H9 (cell line): ENCODE data around the gene PDXP. TPM values are rescaled to one million over a fixed set of nuclear protein-coding genes. Genes with fewer than 3 reads are reported as not detected.
A peak's percentile ranks its signal among the peaks of the same experiment; 100 is the strongest.

Experiments
- DNase-seq: peaks from one replicate; pipeline ENCODE4 v3.0.0-alpha.2; 2017
- H2AFZ ChIP-seq: one replicate; pipeline ENCODE4 v1.6.1; 2013; ENCODE audit warnings: mild to moderate bottlenecking, low read length, control low read depth, moderate library complexity
- H2AK5ac ChIP-seq: 2 replicates; pipeline ENCODE4 v1.6.1; 2013; ENCODE audit warnings: low read length, control low read depth, mixed read lengths; ENCODE audit not compliant: insufficient read length
- H2BK120ac ChIP-seq: one replicate; pipeline ENCODE4 v1.6.1; 2013; ENCODE audit warnings: low read depth, mild to moderate bottlenecking, low read length, control low read depth, inconsistent platforms; ENCODE audit not compliant: poor library complexity, severe bottlenecking
- H2BK12ac ChIP-seq: 2 replicates; pipeline ENCODE4 v1.6.1; 2013; ENCODE audit warnings: low read length, control low read depth, mixed read lengths, low read depth; ENCODE audit not compliant: insufficient read length
- H2BK15ac ChIP-seq: 2 replicates; pipeline ENCODE4 v1.6.1; 2013; ENCODE audit warnings: low read depth, low read length, control low read depth
- H2BK20ac ChIP-seq: one replicate; pipeline ENCODE4 v1.6.1; 2013; ENCODE audit warnings: low read depth, mild to moderate bottlenecking, low read length, control low read depth, inconsistent platforms; ENCODE audit not compliant: poor library complexity, severe bottlenecking
- H2BK5ac ChIP-seq: 2 replicates; pipeline ENCODE4 v1.6.1; 2013; ENCODE audit warnings: low read length, control low read depth, mixed read lengths; ENCODE audit not compliant: insufficient read length
- H3K14ac ChIP-seq: 2 replicates; pipeline ENCODE4 v1.6.1; 2013; ENCODE audit warnings: low read length, control low read depth; ENCODE audit not compliant: insufficient read depth
- H3K18ac ChIP-seq: 2 replicates; pipeline ENCODE4 v1.6.1; 2013; ENCODE audit warnings: low read depth, mild to moderate bottlenecking, mixed read lengths, low read length, control low read depth; ENCODE audit not compliant: insufficient read length
- H3K23ac ChIP-seq: 2 replicates; pipeline ENCODE4 v1.6.1; 2013; ENCODE audit warnings: low read length, control low read depth, mixed read lengths, low read depth; ENCODE audit not compliant: insufficient read length
- H3K23me2 ChIP-seq: 2 replicates; pipeline ENCODE4 v1.6.1; 2013; ENCODE audit warnings: low read depth, mild to moderate bottlenecking, mixed read lengths, low read length, control low read depth; ENCODE audit not compliant: insufficient read length, poor library complexity, severe bottlenecking
- H3K27ac ChIP-seq: 2 replicates; pipeline ENCODE4 v1.5.1; 2013; ENCODE audit warnings: low read length, control low read depth, mixed read lengths, low read depth; ENCODE audit not compliant: insufficient read length
- H3K27me3 ChIP-seq: 2 replicates; pipeline ENCODE4 v1.6.1; 2013; ENCODE audit warnings: low read length, control low read depth, inconsistent platforms; ENCODE audit not compliant: insufficient read depth
- H3K4ac ChIP-seq: 2 replicates; pipeline ENCODE4 v1.6.1; 2013; ENCODE audit warnings: low read depth, mild to moderate bottlenecking, control low read depth, inconsistent platforms, low read length, moderate library complexity
- H3K4me1 ChIP-seq: 2 replicates; pipeline ENCODE4 v1.6.1; 2013; ENCODE audit warnings: low read length, control low read depth, inconsistent platforms; ENCODE audit not compliant: insufficient read depth
- H3K4me2 ChIP-seq: 2 replicates; pipeline ENCODE4 v1.6.1; 2013; ENCODE audit warnings: low read length, control low read depth, mixed read lengths; ENCODE audit not compliant: insufficient read length, insufficient read depth
- H3K56ac ChIP-seq: 2 replicates; pipeline ENCODE4 v1.6.1; 2013; ENCODE audit warnings: low read depth, mild to moderate bottlenecking, mixed read lengths, low read length, control low read depth; ENCODE audit not compliant: insufficient read length
- H3K79me1 ChIP-seq: 2 replicates; pipeline ENCODE4 v1.6.1; 2013; ENCODE audit warnings: low read depth, mild to moderate bottlenecking, moderate library complexity, low read length, control low read depth, inconsistent platforms; ENCODE audit not compliant: insufficient read depth, poor library complexity, severe bottlenecking
- H3K79me2 ChIP-seq: 2 replicates; pipeline ENCODE4 v1.6.1; 2013; ENCODE audit warnings: low read length, control low read depth, inconsistent platforms; ENCODE audit not compliant: insufficient read depth
- H3K9ac ChIP-seq: 2 replicates; pipeline ENCODE4 v1.6.1; 2013; ENCODE audit warnings: low read length, control low read depth, mixed read lengths; ENCODE audit not compliant: insufficient read length; ENCODE audit errors: extremely low read depth
- H3K9me3 ChIP-seq: one replicate; pipeline ENCODE4 v1.6.1; 2013; ENCODE audit warnings: low read depth, low read length, inconsistent platforms; ENCODE audit not compliant: control insufficient read depth
- H3T11ph ChIP-seq: one replicate; pipeline ENCODE4 v1.6.1; 2013; ENCODE audit warnings: mild to moderate bottlenecking, low read length, control low read depth, inconsistent platforms
- H4K20me1 ChIP-seq: one replicate; pipeline ENCODE4 v1.6.1; 2013; ENCODE audit not compliant: control insufficient read depth, insufficient read length, insufficient read depth
- H4K5ac ChIP-seq: 2 replicates; pipeline ENCODE4 v1.6.1; 2013; ENCODE audit warnings: low read depth, mild to moderate bottlenecking, mixed read lengths, low read length, control low read depth; ENCODE audit not compliant: insufficient read length
- H4K8ac ChIP-seq: replicated peaks from 2 replicates; pipeline ENCODE4 v1.6.1; 2013; ENCODE audit warnings: low read length, control low read depth, mixed read lengths, low read depth; ENCODE audit not compliant: insufficient read length
- H4K91ac ChIP-seq: 2 replicates; pipeline ENCODE4 v1.6.1; 2013; ENCODE audit warnings: low read depth, mild to moderate bottlenecking, moderate library complexity, mixed read lengths, low read length, control low read depth; ENCODE audit not compliant: insufficient read length
- H3K27ac Mint-ChIP-seq, 3 experiments: 2 replicates in 2 of 3; 3 replicates in 1 of 3; pipeline ENCODE4 v1.8.0; 2020 to 2021; ENCODE audit warnings: mixed read lengths in 3 of 3, mild to moderate bottlenecking in 1 of 3, moderate library complexity in 1 of 3
- H3K27me3 Mint-ChIP-seq: 2 replicates; pipeline ENCODE4 v1.8.0; 2021; ENCODE audit warnings: low read depth, mild to moderate bottlenecking, moderate library complexity, mixed read lengths
- H3K36me3 Mint-ChIP-seq, 3 experiments: 2 replicates in 2 of 3; 3 replicates in 1 of 3; pipeline ENCODE4 v1.8.0; 2020 to 2021; ENCODE audit warnings: low read depth in 3 of 3, mixed read lengths in 3 of 3; ENCODE audit not compliant: insufficient read depth in 1 of 3
- H3K4me1 Mint-ChIP-seq, 2 experiments: 2 replicates each; pipeline ENCODE4 v1.8.0; 2020; ENCODE audit warnings: mixed read lengths in 2 of 2
- H3K4me3 Mint-ChIP-seq, 2 experiments: 2 replicates in 1 of 2; 3 replicates in 1 of 2; pipeline ENCODE4 v1.8.0; 2020 to 2021; ENCODE audit warnings: mild to moderate bottlenecking in 2 of 2, mixed read lengths in 2 of 2, moderate library complexity in 1 of 2
- H3K9me3 Mint-ChIP-seq, 2 experiments: 2 replicates in 1 of 2; 3 replicates in 1 of 2; pipeline ENCODE4 v1.8.0; 2020; ENCODE audit warnings: mild to moderate bottlenecking in 2 of 2, mixed read lengths in 2 of 2, moderate library complexity in 1 of 2
- CTCF ChIP-seq: fragments of 200-600 bp; sonication (generic); conservative IDR thresholded peaks from 3 replicates; pipeline ENCODE4 v1.8.0; 2021; ENCODE audit warnings: antibody characterized with exemption, mild to moderate bottlenecking
- WGBS: extraction: QIAGEN DNeasy Blood & Tissue Kit; methylation state at CpG from one replicate; pipeline ENCODE4 v1.1.7; 2013; ENCODE audit warnings: missing lambda C conversion rate, low lambda C conversion rate, mixed read lengths; ENCODE audit not compliant: insufficient read length; ENCODE audit errors: extremely low coverage; 5-methylcytosine and 5-hydroxymethylcytosine counted together
- total RNA-seq: library from RNA; stranded (reverse); gene quantifications from 2 replicates; pipeline ENCODE4 v1.2.1, GENCODE V29; 2021

The PDXP gene
- total RNA-seq, 1 experiment from 2014 or later, result 41.0 TPM

GRCh38 chr22:37633089-37633624, 25.4 kb upstream of the PDXP start:
- WGBS, result no CpG with 5 or more reads among the region's 11 CpGs

More at GRCh38 chr22:37633089-37633624, 25.4 kb upstream of the PDXP start:
- Histone ChIP-seq H3K4me2 (no peak overlapping the region), H3K79me2 (no peaks in the 10 kb centered on the region), H3K9me3 (no peaks in the 10 kb centered on the region), H3K79me1 (no peaks in the 10 kb centered on the region), H3K4ac (no peak overlapping the region), H2BK12ac (no peak overlapping the region), H3K14ac (no peak overlapping the region), H4K8ac (no peak overlapping the region), H2BK20ac (no peak overlapping the region), H3K23me2 (no peaks in the 10 kb centered on the region), H4K20me1 (no peaks in the 10 kb centered on the region), H2BK5ac (no peak overlapping the region), H2AFZ (no peak overlapping the region), H2BK120ac (no peak overlapping the region), H3K18ac (no peak overlapping the region), H2BK15ac (no peak overlapping the region), H3K23ac (no peak overlapping the region), H3K27ac (no peak overlapping the region), H3K27me3 (no peaks in the 10 kb centered on the region), H3K9ac (no peak overlapping the region), H4K5ac (no peak overlapping the region), H3T11ph (no peak overlapping the region), H3K56ac (no peak overlapping the region), H2AK5ac (no peak overlapping the region), H3K4me1 (peaks cover 2% of the 10 kb centered on the region; the same call in 1 of the 2 replicates), H4K91ac (no peak overlapping the region)
- Mint-ChIP-seq H3K27ac (peak overlapping the region; percentile 4 to 89 (median 49); a peak in 5 of 7 replicates), H3K36me3 (peaks cover 0 to 12% (median 11%) of the 10 kb centered on the region in 3 experiments; a peak in 5 of 7 replicates), H3K27me3 (no peaks in the 10 kb centered on the region), H3K9me3 (no peaks in the 10 kb centered on the region), H3K4me3 (peak overlapping the region in 1 of 2 experiments; percentile 0; a peak in 2 of 5 replicates), H3K4me1 (peaks cover 24 to 29% of the 10 kb centered on the region in 2 experiments)
- no peak for TF ChIP-seq CTCF
- no peak for DNase-seq
